Ascending aorta (tissue), 2 donors: Measurements from ENCODE around the gene SLC43A1. TPM values are rescaled to one million over a fixed set of nuclear protein-coding genes. Genes with fewer than 3 reads are reported as not detected.

Experiments used
- DNase-seq, 2 donors: peaks; one replicate each; pipeline ENCODE4 v3.0.0-alpha.2; 2019; ENCODE audit warnings: low spot score in 2 of 2
- H3K27ac ChIP-seq, 2 donors: fragments of 200-600 bp; sonication (generic); one replicate each; pipeline ENCODE4 v1.5.1; 2016 to 2017; ENCODE audit warnings: mild to moderate bottlenecking in 1 of 2
- H3K27me3 ChIP-seq: fragments of 200-600 bp; sonication (generic); one replicate; pipeline ENCODE4 v1.5.1; 2017
- H3K36me3 ChIP-seq, 2 donors: fragments of 200-600 bp; sonication (generic); one replicate each; pipeline ENCODE4 v1.5.1; 2016
- H3K4me1 ChIP-seq, 2 donors: fragments of 200-600 bp; sonication (generic); one replicate each; pipeline ENCODE4 v1.5.1; 2016 to 2017; ENCODE audit warnings: mild to moderate bottlenecking in 1 of 2
- H3K4me3 ChIP-seq, 2 donors: fragments of 200-600 bp; sonication (generic); one replicate each; pipeline ENCODE4 v1.5.1; 2016 to 2017; ENCODE audit warnings: mild to moderate bottlenecking in 1 of 2
- H3K9me3 ChIP-seq, 2 donors: fragments of 200-600 bp; sonication (generic); one replicate each; pipeline ENCODE4 v1.5.1; 2016
- intact Hi-C: fragments of 100-400 bp; cut with DNase I; formaldehyde crosslinking; loops from one replicate; pipeline ENCODE4 v1.15.1; 2023
- total RNA-seq: library from RNA; depleted of rRNA; stranded (reverse); fragments of >200 nt; gene quantifications from one replicate; pipeline ENCODE4 v1.1.0, GENCODE V29; 2016
- TF ChIP-seq, protein P1 (sequence below), 3 experiments: fragments of 200-600 bp in 2 of 3; fragments of 450-650 bp in 1 of 3; sonication (generic) in 2 of 3; IDR thresholded peaks; one replicate each; pipeline ENCODE4 v1.5.1; 2016 to 2019; ENCODE audit warnings: antibody characterized with exemption in 3 of 3, mild to moderate bottlenecking in 1 of 3, moderate library complexity in 1 of 3

SLC43A1 gene
- total RNA-seq, 1 donor from 2014 or later, result 18.4 TPM

DNA sequence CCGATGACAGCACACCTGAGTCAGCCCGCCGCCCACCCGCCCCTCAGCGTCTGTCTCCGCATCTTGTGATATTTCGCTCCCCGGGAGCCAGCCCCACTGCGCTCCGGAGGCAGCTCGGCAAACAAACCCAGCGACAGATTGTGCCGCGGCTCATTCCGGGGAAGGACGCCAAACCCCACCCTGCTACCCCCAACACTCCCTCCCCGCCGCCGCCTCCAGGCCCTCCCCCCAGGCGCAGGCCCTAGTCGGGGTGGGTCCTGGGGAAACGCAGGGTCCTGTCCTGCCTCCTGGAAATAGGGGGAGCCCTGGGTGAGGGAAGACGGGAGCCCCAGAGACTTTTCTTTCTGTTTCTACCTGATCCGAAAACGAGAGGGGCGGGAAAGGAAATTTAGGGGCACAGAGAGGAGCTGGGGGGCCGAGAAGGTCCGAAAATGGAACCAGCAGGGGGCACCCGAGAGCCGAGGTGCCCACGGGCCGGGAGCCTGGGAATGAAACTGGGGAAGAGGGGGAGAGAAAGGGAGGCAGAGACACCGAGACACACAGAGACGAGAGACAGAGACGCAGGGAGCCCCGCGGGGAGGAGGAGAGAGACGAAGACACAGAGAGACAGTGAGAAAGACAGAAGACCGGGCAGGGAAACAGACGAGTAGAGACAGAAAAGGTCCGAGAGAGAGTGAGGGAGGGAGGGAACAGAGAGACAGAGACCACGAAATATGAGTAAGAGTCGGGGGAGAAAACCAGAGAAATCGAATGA, 56.9 kb downstream of the SLC43A1 start:
- no peak overlapping the region for H3K27ac ChIP-seq
- H3K36me3 ChIP-seq, result no peaks in the 10 kb centered on the region
- peak in 1 of 2 donors; percentile 71 for DNase-seq
- peaks cover 16 to 32% of the 10 kb centered on the region in 2 donors for H3K4me1 ChIP-seq
- TF ChIP-seq, protein P1, sequence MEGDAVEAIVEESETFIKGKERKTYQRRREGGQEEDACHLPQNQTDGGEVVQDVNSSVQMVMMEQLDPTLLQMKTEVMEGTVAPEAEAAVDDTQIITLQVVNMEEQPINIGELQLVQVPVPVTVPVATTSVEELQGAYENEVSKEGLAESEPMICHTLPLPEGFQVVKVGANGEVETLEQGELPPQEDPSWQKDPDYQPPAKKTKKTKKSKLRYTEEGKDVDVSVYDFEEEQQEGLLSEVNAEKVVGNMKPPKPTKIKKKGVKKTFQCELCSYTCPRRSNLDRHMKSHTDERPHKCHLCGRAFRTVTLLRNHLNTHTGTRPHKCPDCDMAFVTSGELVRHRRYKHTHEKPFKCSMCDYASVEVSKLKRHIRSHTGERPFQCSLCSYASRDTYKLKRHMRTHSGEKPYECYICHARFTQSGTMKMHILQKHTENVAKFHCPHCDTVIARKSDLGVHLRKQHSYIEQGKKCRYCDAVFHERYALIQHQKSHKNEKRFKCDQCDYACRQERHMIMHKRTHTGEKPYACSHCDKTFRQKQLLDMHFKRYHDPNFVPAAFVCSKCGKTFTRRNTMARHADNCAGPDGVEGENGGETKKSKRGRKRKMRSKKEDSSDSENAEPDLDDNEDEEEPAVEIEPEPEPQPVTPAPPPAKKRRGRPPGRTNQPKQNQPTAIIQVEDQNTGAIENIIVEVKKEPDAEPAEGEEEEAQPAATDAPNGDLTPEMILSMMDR (IDR thresholded peaks at IDR 0.05), result peak; percentile 52 to 87 (median 81)
- H3K27me3 ChIP-seq, result peaks cover 28% of the 10 kb centered on the region
- intact Hi-C loops, result no loop called here
- H3K4me3 ChIP-seq, result peak overlapping the region; percentile 53 to 55
- H3K9me3 ChIP-seq, result no peaks in the 10 kb centered on the region

DNA sequence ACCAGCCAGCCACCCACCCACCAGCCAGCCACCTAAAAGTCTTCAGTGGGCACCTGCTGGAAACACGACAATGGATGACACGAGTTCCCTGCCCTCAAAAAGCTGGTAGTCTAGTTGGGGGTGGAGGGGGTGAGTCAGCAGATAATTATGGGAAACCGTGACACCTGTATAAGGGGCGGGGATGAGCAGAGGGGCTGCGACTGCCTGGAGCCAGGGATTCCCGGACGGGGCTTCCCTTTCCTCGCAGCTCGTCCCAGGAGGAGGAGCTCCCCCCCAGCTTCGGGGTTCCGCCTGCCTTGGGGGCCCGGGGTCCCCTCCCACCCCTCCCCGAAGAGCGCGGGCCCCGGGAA, 57.5 kb downstream of the SLC43A1 start:
- DNase-seq, result no peak
- TF ChIP-seq, protein P1 (IDR thresholded peaks at IDR 0.05), result no peak
- intact Hi-C loops, result no loop called here
- Histone ChIP-seq H3K27ac (no peak overlapping the region), H3K27me3 (peaks cover 28% of the 10 kb centered on the region), H3K4me3 (peak overlapping the region; percentile 53 to 55), H3K9me3 (no peaks in the 10 kb centered on the region), H3K36me3 (no peaks in the 10 kb centered on the region), H3K4me1 (peaks cover 16 to 32% of the 10 kb centered on the region in 2 donors)

DNA sequence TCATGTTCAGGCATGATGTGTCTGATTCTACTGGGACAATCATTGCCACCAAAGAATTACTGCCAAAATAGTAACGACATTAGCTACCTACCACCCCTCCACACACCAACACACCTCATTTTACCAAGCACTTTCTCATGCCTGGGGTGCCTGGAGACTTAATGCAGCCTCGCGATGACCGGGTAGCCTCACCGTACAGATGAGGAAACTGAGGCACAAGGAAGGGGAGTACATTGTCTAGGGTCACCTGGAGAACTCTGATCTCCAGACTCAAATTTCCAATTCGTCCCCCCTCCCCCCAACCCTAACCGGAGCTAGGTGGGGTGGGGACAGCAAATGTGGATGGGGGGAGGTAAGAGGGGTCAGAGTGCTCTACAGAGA, 57.9 kb downstream of the SLC43A1 start:
- Histone ChIP-seq H3K9me3 (no peaks in the 10 kb centered on the region), H3K4me3 (peak overlapping the region; percentile 53 to 55), H3K4me1 (peaks cover 16 to 32% of the 10 kb centered on the region in 2 donors), H3K36me3 (no peaks in the 10 kb centered on the region), H3K27me3 (peaks cover 28% of the 10 kb centered on the region), H3K27ac (no peak overlapping the region)
- TF ChIP-seq, protein P1 (IDR thresholded peaks at IDR 0.05), result no peak
- DNase-seq, result no peak
- intact Hi-C loops, result loop anchor here (1.0 to 2.0 kb wide), 4 partner anchors 23 to 70 kb away; partner anchors contain the start of gene SLC43A3

DNA sequence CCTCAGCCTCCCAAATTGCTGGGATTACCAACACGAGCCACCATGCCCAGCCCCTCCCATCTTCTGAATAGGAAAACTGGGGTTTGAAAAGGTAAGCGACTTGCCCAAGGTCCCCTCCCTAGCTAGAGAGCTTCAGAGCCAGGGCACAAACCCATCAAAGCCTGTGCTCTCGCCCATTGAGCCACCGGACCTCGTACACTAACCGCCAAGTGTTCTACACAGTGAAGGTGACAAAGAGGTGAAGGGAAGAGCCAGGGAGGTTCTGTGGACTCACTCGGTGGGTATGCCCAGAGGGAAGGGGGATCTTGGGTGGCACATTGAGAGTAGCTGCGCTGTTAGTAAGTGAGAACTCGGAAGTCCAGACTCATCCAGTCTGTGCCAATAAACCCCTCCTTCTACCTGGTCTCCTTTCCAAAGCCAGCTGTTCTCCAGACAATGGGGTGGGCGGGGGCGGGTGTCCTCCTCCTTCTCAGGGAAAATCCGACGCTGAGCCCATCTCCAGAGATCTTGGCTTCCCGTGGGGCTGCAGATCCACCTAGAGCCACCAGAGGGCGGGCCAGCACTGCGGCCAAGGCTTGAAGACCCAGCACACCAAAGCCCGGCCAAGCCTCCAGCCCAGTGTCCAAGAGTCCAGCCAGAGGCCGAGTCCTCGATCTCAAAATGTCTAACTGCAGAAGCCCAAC, 58.4 kb downstream of the SLC43A1 start:
- TF ChIP-seq, protein P1 (IDR thresholded peaks at IDR 0.05), result peak; percentile 91 to 100 (median 100)
- no peak overlapping the region for H3K27ac ChIP-seq
- peak overlapping the region; percentile 53 to 55 for H3K4me3 ChIP-seq
- peaks cover 16 to 32% of the 10 kb centered on the region in 2 donors for H3K4me1 ChIP-seq
- no peaks in the 10 kb centered on the region for H3K36me3 ChIP-seq
- peaks cover 28% of the 10 kb centered on the region for H3K27me3 ChIP-seq
- H3K9me3 ChIP-seq, result no peaks in the 10 kb centered on the region
- intact Hi-C loops, result loop anchor here (1.0 to 2.0 kb wide), 4 partner anchors 22 to 70 kb away; partner anchors contain the start of gene SLC43A3
- DNase-seq, result peak; percentile 50 to 95

DNA sequence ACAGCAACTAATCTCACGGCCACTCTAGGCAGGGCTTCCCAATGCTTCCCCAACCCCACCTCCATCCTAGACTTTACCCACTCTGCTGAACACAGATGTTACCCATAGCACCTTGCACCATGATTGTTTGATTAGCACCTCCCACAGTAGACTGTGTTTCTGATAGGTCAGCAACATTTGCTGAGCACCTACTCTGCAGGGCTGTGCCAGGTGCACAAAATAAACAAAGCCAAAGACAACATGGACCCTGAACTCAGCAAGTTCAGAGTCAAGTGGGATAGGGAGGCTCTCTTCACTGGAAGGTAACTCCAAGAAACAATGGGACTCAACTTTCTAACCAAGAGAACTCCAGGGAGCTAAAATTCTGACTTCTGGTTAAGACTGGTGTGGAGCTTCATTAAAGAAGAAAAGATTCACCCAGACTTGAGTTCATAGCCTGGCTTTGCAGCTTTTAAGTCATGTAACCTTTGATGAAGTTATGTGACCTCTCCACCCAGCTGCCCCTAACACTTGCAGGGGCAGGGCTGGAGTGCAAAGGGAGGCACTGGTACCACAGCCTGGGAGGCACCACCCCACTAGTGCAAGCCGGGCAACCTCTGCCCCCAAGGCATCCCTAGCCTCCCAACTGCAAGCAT, 61.8 kb downstream of the SLC43A1 start:
- Histone ChIP-seq H3K27ac (no peak overlapping the region), H3K4me1 (peaks cover 7 to 15% of the 10 kb centered on the region in 2 donors), H3K9me3 (no peaks in the 10 kb centered on the region), H3K36me3 (no peaks in the 10 kb centered on the region), H3K4me3 (no peak overlapping the region), H3K27me3 (peaks cover 7% of the 10 kb centered on the region)
- intact Hi-C loops, result no loop called here
- DNase-seq, result no peak
- TF ChIP-seq, protein P1 (IDR thresholded peaks at IDR 0.05), result no peak
